ENCODE data around the gene ZBTB22. TPM values are rescaled to one million over a fixed set of nuclear protein-coding genes. Genes with fewer than 3 reads are reported as not detected.
A peak's percentile ranks its signal among the peaks of the same experiment; 100 is the strongest.

ZBTB22 gene
- total RNA-seq, 2 experiments from 2014 or later = 10.6 to 11.8 TPM

DNA sequence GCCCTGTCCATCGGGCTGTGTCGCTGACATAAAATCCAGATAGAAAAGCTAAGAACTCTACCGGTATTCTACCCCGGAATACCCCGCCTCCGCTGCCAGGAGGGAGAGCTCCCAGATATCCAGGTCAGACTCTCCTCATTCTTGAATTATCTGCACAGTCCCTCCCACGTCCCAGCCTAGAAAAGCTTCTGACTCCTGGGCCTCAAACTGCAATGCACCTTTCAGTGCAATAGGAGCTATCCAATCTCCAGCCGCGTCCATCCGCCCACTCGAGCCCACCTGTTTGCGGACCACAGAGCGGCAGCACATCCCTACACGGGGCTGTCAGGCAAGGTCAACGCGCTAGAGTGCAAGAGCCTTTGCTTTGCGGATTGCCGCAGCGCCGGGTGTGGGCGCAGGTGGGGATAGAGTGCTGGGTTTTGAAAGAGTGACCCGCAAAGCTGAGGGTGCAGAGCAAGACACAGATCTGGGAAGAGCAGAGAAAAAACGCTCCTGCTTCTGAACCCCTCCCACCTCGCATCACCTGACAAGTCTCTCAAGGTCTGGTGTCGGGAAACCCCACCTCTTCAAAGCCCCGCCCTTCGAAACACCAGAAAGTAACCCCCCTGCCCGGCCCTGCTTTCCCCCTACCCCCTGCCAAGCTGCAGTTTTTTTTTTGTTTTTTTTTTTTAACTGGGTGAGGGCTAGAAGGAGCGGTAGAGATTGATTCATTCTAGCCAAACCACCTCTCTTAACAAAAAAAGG, 5.0 kb downstream of the ZBTB22 start:
- no peaks in the 10 kb centered on the region for H3K9me3 Mint-ChIP-seq (ENCODE audit: low read depth)
- DNase-seq (peak; percentile 91), ATAC-seq (peak; percentile 45)
- peak overlapping the region; percentile 99 for H3K27ac Mint-ChIP-seq
- peaks cover 32% of the 10 kb centered on the region for H3K36me3 Mint-ChIP-seq
- H3K4me1 Mint-ChIP-seq = peaks cover 58% of the 10 kb centered on the region
- H3K4me3 Mint-ChIP-seq = peak overlapping the region; percentile 98
- CTCF ChIA-PET = interaction anchor here (1.6 to 4.3 kb wide), 5 partner anchors 13 to 113 kb away, joined by 8 to 37 read pairs (median 12); partner anchors contain the start of genes B3GALT4, PFDN6, RGL2 and WDR46
- H3K27me3 Mint-ChIP-seq = no peaks in the 10 kb centered on the region

- H3K27me3 Mint-ChIP-seq = no peaks in the 10 kb centered on the region
- DNase-seq = no peak
- no peak overlapping the region for H3K27ac Mint-ChIP-seq
- no peak for ATAC-seq
- no peaks in the 10 kb centered on the region for H3K9me3 Mint-ChIP-seq (ENCODE audit: low read depth)
- H3K4me3 Mint-ChIP-seq = no peak overlapping the region
- CTCF ChIA-PET = interaction anchor here (1.2 kb wide), 1 partner anchor 101 kb away, joined by 3 read pairs; no protein-coding TSS in a partner anchor
- H3K4me1 Mint-ChIP-seq = peaks cover 32% of the 10 kb centered on the region
- peaks cover 55% of the 10 kb centered on the region for H3K36me3 Mint-ChIP-seq
Measured at GRCh38 chr6:33306356-33306755, 11.2 kb downstream of the ZBTB22 start.

DNA sequence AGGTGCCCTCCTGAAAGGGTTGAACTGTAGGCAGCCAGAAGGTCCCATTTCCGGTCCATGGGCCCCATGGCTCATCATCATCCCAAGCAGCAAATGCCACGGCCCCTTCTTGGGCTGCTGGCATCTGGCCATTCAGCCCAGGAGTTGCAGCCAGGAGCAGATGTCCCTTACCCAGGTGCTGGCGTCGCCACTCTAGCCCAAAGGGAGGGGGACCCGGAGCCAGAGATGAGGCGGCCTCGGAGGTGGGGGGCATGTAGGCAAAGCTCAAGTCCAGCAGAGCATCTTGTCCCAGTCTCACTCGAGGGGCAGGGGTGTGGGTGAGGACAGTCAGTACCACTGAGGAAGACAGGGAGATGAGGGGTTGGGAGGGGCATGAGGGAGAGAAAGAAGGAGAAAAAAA, 12.5 kb downstream of the ZBTB22 start:
- no peaks in the 10 kb centered on the region for H3K27me3 Mint-ChIP-seq
- no peaks in the 10 kb centered on the region for H3K9me3 Mint-ChIP-seq (ENCODE audit: low read depth)
- ATAC-seq (no peak), DNase-seq (no peak)
- H3K27ac Mint-ChIP-seq = no peak overlapping the region
- CTCF ChIA-PET = interaction anchor here (0.7 kb wide), 1 partner anchor 16 kb away, joined by 3 read pairs; the partner anchor contains the start of genes PFDN6 and WDR46
- peaks cover 33% of the 10 kb centered on the region for H3K4me1 Mint-ChIP-seq
- peaks cover 56% of the 10 kb centered on the region for H3K36me3 Mint-ChIP-seq
- no peak overlapping the region for H3K4me3 Mint-ChIP-seq

- Mint-ChIP-seq H3K4me1 (peaks cover 36% of the 10 kb centered on the region), H3K36me3 (peaks cover 62% of the 10 kb centered on the region), H3K4me3 (no peak overlapping the region), H3K9me3 (ENCODE audit: low read depth) (no peaks in the 10 kb centered on the region), H3K27me3 (no peaks in the 10 kb centered on the region), H3K27ac (no peak overlapping the region)
- CTCF ChIA-PET = no interaction called here
- ATAC-seq (no peak), DNase-seq (no peak)
Measured at GRCh38 chr6:33304216-33304615, 13.3 kb downstream of the ZBTB22 start.

DNA sequence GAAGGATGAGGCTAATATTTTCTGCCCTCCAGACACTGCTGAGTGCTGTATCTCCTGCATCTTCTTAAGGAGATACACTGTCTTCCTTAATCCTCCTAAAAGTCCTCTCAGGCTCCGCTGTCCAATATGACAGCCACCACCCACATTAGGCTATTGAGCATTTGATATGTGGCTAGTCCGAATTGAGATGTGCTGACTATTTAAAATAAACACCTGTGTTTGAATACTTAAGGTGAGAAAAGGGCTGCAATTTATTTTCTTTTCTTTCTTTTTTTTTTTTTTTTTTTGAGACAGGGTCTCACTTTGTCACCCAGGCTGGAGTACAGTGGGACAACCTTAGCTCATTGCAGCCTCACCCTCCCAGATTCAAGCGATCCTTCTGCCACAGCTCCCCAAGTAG, 15.7 kb downstream of the ZBTB22 start:
- peaks cover 37% of the 10 kb centered on the region for H3K4me1 Mint-ChIP-seq

DNA sequence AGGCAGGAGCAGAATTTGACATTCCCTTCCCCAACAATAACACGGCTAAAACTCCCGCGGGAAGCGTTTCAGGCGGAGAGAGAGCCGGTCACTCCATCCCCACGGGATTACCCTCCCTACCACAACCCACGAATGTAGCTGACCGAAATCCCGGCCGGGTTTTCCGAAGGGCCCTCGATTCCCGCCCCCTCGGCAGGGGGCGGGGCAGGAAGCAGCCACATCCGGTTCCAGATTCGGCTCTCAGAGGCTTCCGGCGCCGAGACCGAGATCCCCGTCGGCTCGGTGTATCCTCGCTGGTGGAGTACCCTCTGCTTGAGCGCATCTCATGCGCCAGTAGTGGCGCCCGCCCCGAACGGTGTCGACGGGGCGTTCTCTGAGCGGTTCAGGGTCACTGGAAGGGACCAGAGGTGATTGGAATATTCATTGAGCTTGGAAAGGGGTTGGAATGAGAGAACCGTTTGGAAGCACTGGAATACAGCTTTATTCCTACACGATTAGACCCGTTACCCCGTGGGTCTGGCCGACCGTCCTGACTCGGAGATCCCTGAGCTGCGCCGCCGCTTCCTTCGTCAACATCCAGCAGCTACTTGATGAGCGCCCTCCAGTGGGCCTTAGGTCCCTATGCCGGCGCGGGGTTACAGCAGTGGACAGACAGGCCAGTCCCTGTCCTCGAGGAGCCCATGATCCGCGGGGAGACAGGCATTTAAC, 18.2 kb downstream of the ZBTB22 start:
- H3K9me3 Mint-ChIP-seq (ENCODE audit: low read depth) = no peaks in the 10 kb centered on the region
- H3K4me3 Mint-ChIP-seq = peak overlapping the region; percentile 90
- DNase-seq (peak; percentile 95), ATAC-seq (peak; percentile 85)
- H3K27ac Mint-ChIP-seq = peak overlapping the region; percentile 99
- CTCF ChIA-PET = interaction anchor here (0.8 to 5.4 kb wide), 16 partner anchors 9 to 286 kb away, joined by 3 to 37 read pairs (median 6); partner anchors contain the start of genes B3GALT4, PFDN6, RPS18 and TAPBP
- H3K4me1 Mint-ChIP-seq = peaks cover 34% of the 10 kb centered on the region
- H3K36me3 Mint-ChIP-seq = peaks cover 35% of the 10 kb centered on the region
- no peaks in the 10 kb centered on the region for H3K27me3 Mint-ChIP-seq

More for the DNA sequence above, 15.7 kb downstream of the ZBTB22 start:
- Mint-ChIP-seq H3K36me3 (peaks cover 48% of the 10 kb centered on the region), H3K9me3 (ENCODE audit: low read depth) (no peaks in the 10 kb centered on the region), H3K4me3 (no peak overlapping the region), H3K27ac (no peak overlapping the region), H3K27me3 (no peaks in the 10 kb centered on the region)
- ATAC-seq (no peak), DNase-seq (no peak)
- CTCF ChIA-PET = interaction anchor here (1.1 to 5.4 kb wide), 5 partner anchors 10 to 43 kb away, joined by 3 to 37 read pairs (median 4); partner anchors contain the start of genes B3GALT4, PFDN6, TAPBP and WDR46

DNA sequence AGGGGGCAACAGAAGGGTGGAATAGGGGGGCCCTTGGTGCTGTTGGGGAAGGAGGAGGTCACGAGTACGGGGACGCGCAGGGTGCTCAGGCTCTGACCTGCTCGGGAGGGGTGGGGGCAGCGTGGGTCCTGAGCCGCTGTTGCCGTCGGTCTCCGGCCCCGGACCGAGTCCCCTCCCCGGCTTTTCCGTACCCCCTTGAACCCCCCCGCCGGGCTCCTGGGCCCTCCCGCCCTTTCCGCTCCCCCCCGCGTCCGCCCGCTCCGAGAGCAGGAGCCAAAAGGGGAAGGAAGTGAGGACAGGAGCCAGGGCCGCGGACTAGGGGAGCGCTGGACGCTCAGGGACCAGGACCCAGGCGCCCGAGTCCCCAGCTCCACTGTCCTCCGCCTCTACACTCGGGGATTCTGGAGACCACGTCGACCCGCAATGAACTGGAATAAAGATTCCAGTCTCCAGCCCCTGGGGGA, 18.7 kb downstream of the ZBTB22 start, which contains the start of gene RGL2:
Gene RGL2 (minus strand): TSS at position 170 of the 464 bp plus-strand sequence. CDS start 332 bp downstream, outside the sequence.
- no peaks in the 10 kb centered on the region for H3K27me3 Mint-ChIP-seq
- peak within 1 kb of the TSS; percentile 99 for H3K27ac Mint-ChIP-seq
- ATAC-seq = peak; percentile 53
- peaks cover 33% of the 10 kb centered on the region for H3K36me3 Mint-ChIP-seq
- DNase-seq = peak; percentile 83
- H3K9me3 Mint-ChIP-seq (ENCODE audit: low read depth) = no peaks in the 10 kb centered on the region
- H3K4me1 Mint-ChIP-seq = peaks cover 33% of the 10 kb centered on the region
- peak within 1 kb of the TSS; percentile 90 for H3K4me3 Mint-ChIP-seq
- CTCF ChIA-PET = interaction anchor here (1.0 to 5.4 kb wide), 14 partner anchors 10 to 287 kb away, joined by 3 to 37 read pairs (median 8); partner anchors contain the start of genes B3GALT4, PFDN6, RPS18 and TAPBP

GRCh38 chr6:33297956-33298772, 19.4 kb downstream of the ZBTB22 start:
- Mint-ChIP-seq H3K27ac (peak overlapping the region; percentile 99), H3K27me3 (no peaks in the 10 kb centered on the region), H3K4me3 (peak overlapping the region; percentile 90), H3K36me3 (peaks cover 27% of the 10 kb centered on the region), H3K9me3 (ENCODE audit: low read depth) (no peaks in the 10 kb centered on the region), H3K4me1 (peaks cover 30% of the 10 kb centered on the region)
- peak; percentile 38 for ATAC-seq
- CTCF ChIA-PET = interaction anchor here (0.6 to 5.4 kb wide), 15 partner anchors 9 to 325 kb away, joined by 3 to 37 read pairs (median 7); partner anchors contain the start of genes B3GALT4, PFDN6, RPS18 and TAPBP
- DNase-seq = peak; percentile 79

DNA sequence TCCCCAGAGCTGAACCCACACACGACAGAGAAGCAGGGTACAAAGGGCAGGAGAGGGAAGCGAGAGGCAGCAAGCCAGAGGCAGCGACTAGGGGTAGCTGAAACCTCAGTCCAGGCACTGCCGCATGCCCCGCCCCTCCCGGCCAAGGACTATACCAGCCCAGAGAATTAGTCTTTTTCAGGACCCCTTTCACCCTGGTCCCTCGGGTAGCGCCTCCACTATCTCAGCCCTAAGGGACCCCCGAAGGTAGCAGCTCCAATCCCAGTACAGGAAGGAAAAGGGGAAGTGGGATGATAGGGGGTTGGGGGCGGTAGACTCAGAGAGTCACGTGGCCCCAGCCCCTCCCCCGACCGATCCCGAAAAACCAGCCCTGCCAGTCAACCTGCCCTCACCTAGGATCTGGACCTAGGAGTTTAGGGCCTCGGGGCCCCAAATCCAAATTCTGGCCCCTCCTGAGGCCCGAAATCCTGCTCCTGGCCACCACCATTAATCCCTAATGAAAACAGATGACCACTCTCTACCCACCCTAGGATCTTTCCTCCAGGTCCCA, 20.1 kb downstream of the ZBTB22 start:
- ATAC-seq = no peak
- Mint-ChIP-seq H3K36me3 (peaks cover 28% of the 10 kb centered on the region), H3K4me1 (peaks cover 30% of the 10 kb centered on the region), H3K4me3 (peak overlapping the region; percentile 90), H3K27me3 (no peaks in the 10 kb centered on the region), H3K9me3 (ENCODE audit: low read depth) (no peaks in the 10 kb centered on the region), H3K27ac (peak overlapping the region; percentile 28)
- no peak for DNase-seq
- CTCF ChIA-PET = interaction anchor here (0.6 to 5.4 kb wide), 9 partner anchors 8 to 326 kb away, joined by 3 to 37 read pairs (median 3); partner anchors contain the start of genes B3GALT4, PFDN6, TAPBP and WDR46

- H3K4me1 Mint-ChIP-seq = peaks cover 30% of the 10 kb centered on the region
- H3K36me3 Mint-ChIP-seq = peaks cover 29% of the 10 kb centered on the region
- no peaks in the 10 kb centered on the region for H3K9me3 Mint-ChIP-seq (ENCODE audit: low read depth)
- DNase-seq = no peak
- no peak overlapping the region for H3K4me3 Mint-ChIP-seq
- ATAC-seq = no peak
- no peaks in the 10 kb centered on the region for H3K27me3 Mint-ChIP-seq
- CTCF ChIA-PET = interaction anchor here (0.7 to 5.4 kb wide), 5 partner anchors 8 to 48 kb away, joined by 3 to 37 read pairs (median 7); partner anchors contain the start of genes PFDN6, TAPBP and WDR46
- H3K27ac Mint-ChIP-seq = no peak overlapping the region
Measured at GRCh38 chr6:33296797-33297405, 20.6 kb downstream of the ZBTB22 start.

DNA sequence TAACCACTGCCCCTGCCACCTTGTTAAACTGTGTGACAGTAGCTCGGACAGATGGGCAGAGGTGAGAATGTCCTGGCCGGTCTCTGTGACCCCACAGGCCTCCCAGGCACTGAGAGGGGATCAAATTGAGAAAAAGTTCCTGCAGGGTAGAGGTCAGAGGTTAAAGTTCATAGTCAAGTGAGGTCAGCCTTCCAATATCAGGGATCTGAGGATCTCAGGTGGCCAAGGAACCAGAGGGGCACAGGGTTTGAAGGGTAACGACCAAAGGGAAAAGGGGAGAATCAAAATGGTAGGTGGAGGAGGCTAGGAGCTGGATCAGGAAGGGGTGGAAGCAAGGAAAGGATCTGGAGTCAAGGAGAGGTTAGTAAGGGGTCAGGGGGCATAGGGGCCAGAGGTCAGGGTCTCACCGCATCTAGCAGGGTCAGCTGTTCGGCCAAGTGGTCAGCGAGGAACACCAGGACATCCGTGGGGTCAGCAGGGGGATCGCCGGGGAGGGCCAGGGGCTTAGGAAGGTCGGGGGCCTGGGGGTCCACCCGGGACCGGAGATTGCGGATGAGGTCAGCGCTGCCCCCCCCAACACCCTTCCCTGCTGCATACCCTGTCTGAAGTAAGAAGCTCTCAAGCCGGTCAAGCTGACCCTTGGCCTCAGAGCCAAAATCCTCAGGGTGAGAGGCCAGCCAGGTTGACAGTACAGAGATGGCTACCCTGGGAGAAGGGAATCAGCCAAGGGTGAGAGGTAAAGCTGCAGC, 21.7 kb downstream of the ZBTB22 start:
- peaks cover 30% of the 10 kb centered on the region for H3K4me1 Mint-ChIP-seq
- H3K4me3 Mint-ChIP-seq = no peak overlapping the region
- ATAC-seq (no peak), DNase-seq (no peak)
- H3K36me3 Mint-ChIP-seq = peaks cover 25% of the 10 kb centered on the region
- no peaks in the 10 kb centered on the region for H3K27me3 Mint-ChIP-seq
- no peaks in the 10 kb centered on the region for H3K9me3 Mint-ChIP-seq (ENCODE audit: low read depth)
- CTCF ChIA-PET = no interaction called here
- H3K27ac Mint-ChIP-seq = peak overlapping the region; percentile 24

All from activated CD8-positive, alpha-beta memory T cell treated with anti-CD3 and anti-CD28 coated beads, Interleukin-2, amount 10 ng/mL, durations not matched to agents 7 days and 5 days (primary cell).